Panc1 (cell line): ENCODE results near the gene FBLIM1. TPM values are rescaled to one million over a fixed set of nuclear protein-coding genes. Genes with fewer than 3 reads are reported as not detected.

Experiments used
- ATAC-seq: fragments of 200-7000 bp; cut with Tn5 transposase; 2 replicates; pipeline ENCODE4 v1.9.1; 2020; ENCODE audit warnings: mild to moderate bottlenecking, moderate library complexity
- BruUV-seq: library from RNA; stranded (reverse); fragments of 400-500 nt; replicated peaks from 2 replicates; lab custom pipeline; 2021; lab: Mats Ljungman, UMichigan
- CTCF ChIA-PET: fragments of 300-600 bp; sonication (Branson Sonifier 250); formaldehyde crosslinking; loops from one replicate; lab custom pipeline; 2022; ENCODE audit warnings: antibody characterized with exemption; lab: Charles Lee
- POLR2A ChIA-PET: fragments of 300-600 bp; sonication (Branson Sonifier 250); formaldehyde crosslinking; loops from one replicate; lab custom pipeline; 2022; ENCODE audit warnings: antibody characterized with exemption; lab: Charles Lee
- DNase-seq: peaks from one replicate; pipeline ENCODE4 v3.0.0-alpha.2; 2010; ENCODE audit warnings: low read depth, low spot score
- H3K27ac ChIP-seq: 2 replicates; pipeline ENCODE4 v1.5.1; 2011; ENCODE audit warnings: mild to moderate bottlenecking, low read length, inconsistent platforms
- H3K27me3 ChIP-seq: fragments of 200-500 bp; sonication (Bioruptor generic); 2 replicates; pipeline ENCODE4 v1.6.0; 2014; ENCODE audit warnings: low read length, inconsistent platforms; ENCODE audit not compliant: control insufficient read depth, insufficient read depth
- H3K36me3 ChIP-seq: fragments of 200-500 bp; sonication (Bioruptor generic); 2 replicates; pipeline ENCODE4 v1.5.1; 2014; ENCODE audit warnings: inconsistent platforms, mild to moderate bottlenecking, low read length, moderate library complexity; ENCODE audit not compliant: control insufficient read depth, insufficient read depth
- H3K4me1 ChIP-seq: 2 replicates; pipeline ENCODE4 v1.5.1; 2011; ENCODE audit warnings: inconsistent platforms, mild to moderate bottlenecking, low read length, moderate library complexity; ENCODE audit not compliant: control insufficient read depth, insufficient read depth
- H3K4me3 ChIP-seq, 2 experiments: 2 replicates each; pipeline ENCODE4 v1.5.1; 2011 to 2012; ENCODE audit warnings: low read depth in 2 of 2, low read length in 2 of 2, mild to moderate bottlenecking in 2 of 2, inconsistent platforms in 1 of 2, moderate library complexity in 1 of 2
- H3K9me3 ChIP-seq: fragments of 200-500 bp; sonication (Bioruptor generic); 2 replicates; pipeline ENCODE4 v1.5.1; 2014; ENCODE audit warnings: low read depth, mild to moderate bottlenecking, inconsistent platforms, low read length, moderate library complexity; ENCODE audit not compliant: control insufficient read depth, insufficient read depth
- CTCF ChIP-seq: fragments of 450-650 bp; IDR thresholded peaks from 2 replicates; pipeline ENCODE4 v1.5.1; 2017; ENCODE audit warnings: mild to moderate bottlenecking
- POLR2AphosphoS5 ChIP-seq: IDR thresholded peaks from 2 replicates; pipeline ENCODE4 v1.6.1; 2012; ENCODE audit warnings: mild to moderate bottlenecking, low read depth, low read length, moderate library complexity
- REST ChIP-seq, 2 experiments: IDR thresholded peaks; 2 replicates each; pipeline ENCODE4 v1.6.1; 2011 to 2012; ENCODE audit warnings: low read depth in 2 of 2, control low read depth in 1 of 2, low read length in 1 of 2, mild to moderate bottlenecking in 1 of 2, moderate library complexity in 1 of 2; ENCODE audit not compliant: insufficient read depth in 1 of 2
- SIN3A ChIP-seq: IDR thresholded peaks from 2 replicates; pipeline ENCODE4 v1.6.1; 2012; ENCODE audit warnings: low read depth, mild to moderate bottlenecking, low read length, moderate library complexity, borderline replicate concordance; ENCODE audit not compliant: insufficient read depth
- TCF7L2 ChIP-seq: IDR thresholded peaks from 2 replicates; pipeline ENCODE4 v1.6.1; 2011; ENCODE audit warnings: mild to moderate bottlenecking, low read depth, low read length, inconsistent platforms
- in situ Hi-C: cut with HindIII; loops from 2 replicates; pipeline ENCODE4 v1.10.0; 2016; ENCODE audit warnings: low sequenced_read_pairs, low pct_unique_long_range_greater_than_20kb
- intact Hi-C: fragments of 100-400 bp; cut with micrococcal nuclease; formaldehyde crosslinking; loops from one replicate; pipeline ENCODE4 v1.10.0; 2022; ENCODE audit not compliant: unreplicated experiment
- total RNA-seq: library from RNA; stranded (reverse); gene quantifications from one replicate; pipeline ENCODE4 v1.2.1, GENCODE V29; 2021; ENCODE audit not compliant: unreplicated experiment

Gene FBLIM1
- total RNA-seq, 1 experiment from 2014 or later: 4.3 TPM

DNA sequence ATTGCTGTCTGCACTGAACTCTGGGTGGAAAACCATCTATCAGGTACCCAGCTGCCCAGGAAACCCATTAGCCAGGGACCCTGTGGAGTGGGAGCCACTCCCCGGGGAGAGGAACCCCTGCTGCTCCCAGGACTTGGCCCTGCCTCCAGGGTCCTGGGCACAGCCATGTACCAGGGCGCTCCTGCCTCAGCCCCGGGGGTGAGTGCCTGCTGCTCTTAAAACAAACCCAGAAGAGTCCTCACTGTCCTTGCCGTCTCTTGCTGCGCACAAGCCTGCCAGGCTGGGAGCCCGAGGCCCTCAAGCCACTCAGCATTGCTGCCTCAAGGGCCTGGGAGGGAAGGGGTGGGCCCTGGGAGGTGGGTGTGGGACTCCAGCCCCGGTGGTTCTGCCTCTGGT, 25.9 kb upstream of the FBLIM1 start:
- ChIA-PET POLR2A (no interaction called here), CTCF (no interaction called here)

DNA sequence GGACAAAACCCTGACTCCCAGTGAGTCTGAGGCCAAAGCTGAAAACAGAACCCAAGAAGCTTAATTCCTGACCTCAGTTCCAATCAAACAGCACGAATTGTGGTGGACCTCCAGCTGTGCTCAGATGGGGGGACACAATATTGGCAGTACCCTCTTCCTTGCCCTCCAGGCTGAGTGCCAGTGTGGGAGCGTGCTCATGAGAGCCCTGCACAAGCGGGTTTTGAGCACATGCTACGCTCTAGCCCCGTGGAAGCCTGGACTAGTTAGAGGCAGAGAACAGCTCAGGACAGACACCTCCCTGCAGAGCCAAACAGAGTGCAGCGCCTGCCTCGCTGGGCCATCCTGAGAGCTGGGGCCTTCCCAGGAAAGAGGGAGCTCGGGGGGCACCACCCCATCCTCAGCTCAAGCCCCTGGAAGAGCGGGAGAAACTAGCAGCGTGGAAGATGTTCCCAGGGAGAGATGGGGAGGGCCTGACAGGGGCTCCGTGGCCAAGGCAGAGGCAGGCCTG, 25.3 kb upstream of the FBLIM1 start:
- Histone ChIP-seq H3K4me3 (no peak overlapping the region), H3K27me3 (no peaks in the 10 kb centered on the region), H3K36me3 (no peaks in the 10 kb centered on the region), H3K27ac (no peak overlapping the region), H3K9me3 (no peaks in the 10 kb centered on the region), H3K4me1 (no peaks in the 10 kb centered on the region; the same call in 1 of the 2 replicates)
- no peak for TF ChIP-seq POLR2AphosphoS5
- no peak for TF ChIP-seq REST (IDR thresholded peaks at IDR 0.05; ENCODE audit: insufficient read depth in 1 of 2, low read depth in 2 of 2, low read length in 1 of 2)
- no peak for TF ChIP-seq TCF7L2
- TF ChIP-seq SIN3A: no peak
- TF ChIP-seq CTCF: no peak
- in situ Hi-C loops: no loop called here
- CTCF ChIA-PET: no interaction called here
- ATAC-seq (no peak), DNase-seq (no peak)
- intact Hi-C loops: no loop called here
- no TSS peak for BruUV-seq
- POLR2A ChIA-PET: no interaction called here

More for the DNA sequence above, 25.9 kb upstream of the FBLIM1 start:
- no peak for TF ChIP-seq CTCF
- no peak for TF ChIP-seq TCF7L2
- TF ChIP-seq POLR2AphosphoS5: no peak
- TF ChIP-seq REST (IDR thresholded peaks at IDR 0.05; ENCODE audit: insufficient read depth in 1 of 2, low read depth in 2 of 2, low read length in 1 of 2): no peak
- TF ChIP-seq SIN3A: no peak
- DNase-seq (no peak), ATAC-seq (no peak)
- no peak overlapping the region for H3K27ac ChIP-seq
- no peaks in the 10 kb centered on the region for H3K9me3 ChIP-seq
- H3K27me3 ChIP-seq: no peaks in the 10 kb centered on the region
- in situ Hi-C loops (no loop called here), intact Hi-C loops (no loop called here)
- no TSS peak for BruUV-seq
- H3K4me1 ChIP-seq: no peaks in the 10 kb centered on the region; the same call in 1 of the 2 replicates
- no peaks in the 10 kb centered on the region for H3K36me3 ChIP-seq
- no peak overlapping the region for H3K4me3 ChIP-seq
